DOHH2 (cell line): Measurements from ENCODE around the gene CARF.

Experiments used
- H3F3A ChIP-seq: fragments of 200-600 bp; sonication (generic), shearing (Covaris generic); 2 replicates; pipeline ENCODE4 v1.6.0; 2016; ENCODE audit warnings: antibody characterized with exemption, mild to moderate bottlenecking; ENCODE audit not compliant: control insufficient read depth, insufficient read depth
- H3K27ac ChIP-seq: fragments of 200-600 bp; sonication (generic); 2 replicates; pipeline ENCODE4 v1.5.1; 2014; ENCODE audit warnings: low read depth, mild to moderate bottlenecking, low read length, moderate library complexity
- H3K27me3 ChIP-seq: fragments of 200-600 bp; sonication (generic); 2 replicates; pipeline ENCODE4 v1.6.1; 2014; ENCODE audit warnings: mild to moderate bottlenecking, low read length, mixed read lengths; ENCODE audit not compliant: control insufficient read depth
- H3K36me3 ChIP-seq: fragments of 200-600 bp; sonication (generic); 2 replicates; pipeline ENCODE4 v1.6.1; 2014; ENCODE audit warnings: mild to moderate bottlenecking, low read length, moderate library complexity, mixed read lengths; ENCODE audit not compliant: control insufficient read depth
- H3K4me1 ChIP-seq: fragments of 200-600 bp; sonication (generic); 2 replicates; pipeline ENCODE4 v1.6.1; 2014; ENCODE audit warnings: mild to moderate bottlenecking, low read length, mixed read lengths; ENCODE audit not compliant: control insufficient read depth
- H3K4me2 ChIP-seq: fragments of 200-600 bp; sonication (generic); 2 replicates; pipeline ENCODE4 v1.6.0; 2014; ENCODE audit warnings: mild to moderate bottlenecking, low read length, moderate library complexity
- H3K4me3 ChIP-seq: fragments of 200-600 bp; sonication (generic); 2 replicates; pipeline ENCODE4 v1.5.1; 2014; ENCODE audit warnings: mild to moderate bottlenecking, low read length, mixed read lengths
- H3K79me2 ChIP-seq: fragments of 200-600 bp; sonication (generic); 2 replicates; pipeline ENCODE4 v1.6.1; 2014; ENCODE audit warnings: mild to moderate bottlenecking, low read length, mixed read lengths; ENCODE audit not compliant: control insufficient read depth
- H3K9me2 ChIP-seq: fragments of 200-600 bp; sonication (generic); replicated peaks from 2 replicates; pipeline ENCODE4 v1.6.1; 2014; ENCODE audit warnings: mild to moderate bottlenecking, low read length, mixed read lengths; ENCODE audit not compliant: control insufficient read depth
- H3K9me3 ChIP-seq: fragments of 200-600 bp; sonication (generic); 2 replicates; pipeline ENCODE4 v1.6.1; 2014; ENCODE audit warnings: antibody characterized with exemption, low read length, mixed read lengths; ENCODE audit not compliant: control insufficient read depth, insufficient read depth
- H4K20me1 ChIP-seq: fragments of 200-600 bp; sonication (generic); 2 replicates; pipeline ENCODE4 v1.6.0; 2014; ENCODE audit warnings: low read depth, mild to moderate bottlenecking, antibody characterized with exemption, low read length, moderate library complexity; ENCODE audit not compliant: control insufficient read depth, insufficient read depth
- EZH2phosphoT487 ChIP-seq: fragments of 200-600 bp; sonication (generic); IDR thresholded peaks from 2 replicates; pipeline ENCODE4 v1.6.1; 2017; ENCODE audit warnings: borderline replicate concordance, mild to moderate bottlenecking, antibody characterized with exemption, low read length, moderate library complexity, mixed read lengths
- TF ChIP-seq, protein P1 (sequence below): fragments of 200-600 bp; sonication (generic); IDR thresholded peaks from one replicate; pipeline ENCODE4 v1.5.1; 2014; ENCODE audit warnings: antibody characterized with exemption, mild to moderate bottlenecking, low read depth, low read length; ENCODE audit not compliant: poor library complexity, severe bottlenecking

Gene CARF

DNA sequence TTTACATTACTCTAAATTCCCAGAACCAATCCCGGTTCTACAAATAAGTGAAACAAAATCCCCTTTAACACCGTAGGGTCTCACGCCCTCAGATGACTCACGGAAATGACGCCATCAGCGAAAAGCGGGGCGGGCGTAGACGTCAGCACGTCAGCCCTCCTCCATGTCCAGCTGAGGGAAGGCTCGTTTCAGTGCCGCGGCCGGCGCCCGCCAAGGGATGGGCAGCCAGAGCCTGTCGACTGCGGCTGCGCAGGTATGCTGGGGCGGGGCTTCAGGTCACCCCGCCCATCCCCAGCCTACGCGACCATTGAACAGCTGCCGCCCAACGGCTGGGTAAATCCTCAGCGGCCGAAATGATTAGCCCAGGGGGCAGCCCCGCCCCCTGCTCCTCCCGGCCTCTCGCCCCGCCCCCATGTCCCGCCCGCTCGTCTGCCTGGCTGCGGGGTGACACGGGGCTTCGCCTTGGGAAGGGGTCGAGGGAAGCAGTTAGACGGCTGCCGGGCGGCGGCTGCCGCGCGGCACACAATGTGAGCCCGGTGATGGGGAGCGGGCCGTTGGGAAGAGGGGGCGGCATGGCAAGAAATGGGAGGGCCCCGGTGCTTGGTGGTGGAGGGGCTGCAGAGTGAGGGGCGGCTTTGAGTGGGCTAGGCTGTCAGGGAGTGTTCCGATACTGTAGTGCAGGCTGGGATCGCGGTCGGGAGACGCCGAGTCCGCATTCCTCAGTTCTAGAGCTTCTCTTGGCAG lies 102.6 kb downstream of the CARF start, which contains the start of gene NBEAL1:
NBEAL1 (plus strand) TSS at position 420 of the 744 bp plus-strand sequence. CDS start 1,510 bp downstream, outside the sequence.
- H3K9me3 ChIP-seq = no peaks in the 10 kb centered on the region
- peaks cover 3% of the 10 kb centered on the region; the same call in 1 of the 2 replicates for H3F3A ChIP-seq
- no peaks in the 10 kb centered on the region for H3K36me3 ChIP-seq
- no peaks in the 10 kb centered on the region for H3K79me2 ChIP-seq
- H3K27me3 ChIP-seq = peaks cover 9% of the 10 kb centered on the region; the same call in 1 of the 2 replicates
- H3K4me2 ChIP-seq = peak within 1 kb of the TSS; percentile 91
- no peaks in the 10 kb centered on the region for H4K20me1 ChIP-seq
- peaks cover 27% of the 10 kb centered on the region for H3K4me1 ChIP-seq
- H3K9me2 ChIP-seq = no peaks in the 10 kb centered on the region
- no peak within 1 kb of the TSS for H3K27ac ChIP-seq
- TF ChIP-seq EZH2phosphoT487 = no peak
- TF ChIP-seq, protein P1, sequence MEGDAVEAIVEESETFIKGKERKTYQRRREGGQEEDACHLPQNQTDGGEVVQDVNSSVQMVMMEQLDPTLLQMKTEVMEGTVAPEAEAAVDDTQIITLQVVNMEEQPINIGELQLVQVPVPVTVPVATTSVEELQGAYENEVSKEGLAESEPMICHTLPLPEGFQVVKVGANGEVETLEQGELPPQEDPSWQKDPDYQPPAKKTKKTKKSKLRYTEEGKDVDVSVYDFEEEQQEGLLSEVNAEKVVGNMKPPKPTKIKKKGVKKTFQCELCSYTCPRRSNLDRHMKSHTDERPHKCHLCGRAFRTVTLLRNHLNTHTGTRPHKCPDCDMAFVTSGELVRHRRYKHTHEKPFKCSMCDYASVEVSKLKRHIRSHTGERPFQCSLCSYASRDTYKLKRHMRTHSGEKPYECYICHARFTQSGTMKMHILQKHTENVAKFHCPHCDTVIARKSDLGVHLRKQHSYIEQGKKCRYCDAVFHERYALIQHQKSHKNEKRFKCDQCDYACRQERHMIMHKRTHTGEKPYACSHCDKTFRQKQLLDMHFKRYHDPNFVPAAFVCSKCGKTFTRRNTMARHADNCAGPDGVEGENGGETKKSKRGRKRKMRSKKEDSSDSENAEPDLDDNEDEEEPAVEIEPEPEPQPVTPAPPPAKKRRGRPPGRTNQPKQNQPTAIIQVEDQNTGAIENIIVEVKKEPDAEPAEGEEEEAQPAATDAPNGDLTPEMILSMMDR = no peak
- peak within 1 kb of the TSS; percentile 81 for H3K4me3 ChIP-seq

DNA sequence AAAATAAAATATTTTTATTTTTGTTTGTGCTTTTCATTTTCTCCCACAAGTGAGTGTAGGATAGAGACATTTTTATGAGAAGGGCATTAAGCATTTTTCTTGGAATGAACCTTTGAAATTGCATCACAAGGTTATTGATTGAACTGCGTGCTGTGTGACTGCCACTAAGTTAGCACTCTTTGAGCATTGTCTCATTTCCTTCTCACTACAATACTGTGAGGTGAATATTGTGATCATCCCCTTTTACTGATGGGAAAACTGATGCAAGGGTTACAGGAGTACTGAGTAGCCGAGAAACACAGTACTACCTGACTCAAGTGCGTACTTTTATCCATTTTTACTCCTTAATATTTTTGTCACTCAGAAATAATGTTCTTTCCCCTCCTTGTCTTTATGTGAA lies 104.6 kb downstream of the CARF start:
- peaks cover 3% of the 10 kb centered on the region; the same call in 1 of the 2 replicates for H3F3A ChIP-seq
- no peak overlapping the region for H3K27ac ChIP-seq
- no peaks in the 10 kb centered on the region for H3K36me3 ChIP-seq
- H3K4me3 ChIP-seq = no peak overlapping the region
- no peak for TF ChIP-seq EZH2phosphoT487
- TF ChIP-seq, protein P1 = no peak
- H3K9me2 ChIP-seq = no peaks in the 10 kb centered on the region
- H3K79me2 ChIP-seq = no peaks in the 10 kb centered on the region
- H4K20me1 ChIP-seq = no peaks in the 10 kb centered on the region
- H3K4me2 ChIP-seq = peak overlapping the region; percentile 22
- peaks cover 27% of the 10 kb centered on the region for H3K4me1 ChIP-seq
- H3K9me3 ChIP-seq = no peaks in the 10 kb centered on the region
- H3K27me3 ChIP-seq = no peaks in the 10 kb centered on the region

DNA sequence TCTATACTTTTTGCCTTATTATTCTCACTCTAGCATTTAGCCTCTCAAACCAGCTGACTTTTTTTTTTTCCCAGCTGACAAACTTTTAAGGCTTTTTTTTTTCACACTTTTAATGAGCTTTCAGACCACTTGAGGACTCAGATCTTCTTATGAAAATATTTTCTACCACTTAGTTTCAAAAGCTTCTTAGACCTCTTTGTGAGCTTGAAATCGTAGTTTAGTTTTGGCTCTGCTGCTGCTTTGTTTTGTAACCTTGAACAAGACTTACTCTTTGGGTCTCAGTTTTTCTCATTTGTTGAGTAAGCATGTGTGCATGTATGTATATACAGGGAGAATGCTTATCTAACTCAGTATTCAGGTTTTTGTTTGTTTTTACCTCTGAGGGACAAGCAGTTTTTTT lies 106.1 kb downstream of the CARF start:
- Histone ChIP-seq H3F3A (peaks cover 3% of the 10 kb centered on the region; the same call in 1 of the 2 replicates), H3K4me3 (no peak overlapping the region), H3K4me1 (peaks cover 39% of the 10 kb centered on the region), H3K36me3 (no peaks in the 10 kb centered on the region), H3K9me3 (no peaks in the 10 kb centered on the region), H3K4me2 (peak overlapping the region; percentile 34), H4K20me1 (no peaks in the 10 kb centered on the region), H3K27me3 (no peaks in the 10 kb centered on the region), H3K27ac (no peak overlapping the region), H3K79me2 (no peaks in the 10 kb centered on the region), H3K9me2 (no peaks in the 10 kb centered on the region)
- TF ChIP-seq, protein P1 = no peak
- no peak for TF ChIP-seq EZH2phosphoT487
